GM21367 (cell line): Measurements from ENCODE around the gene ELP4.

Experiments
- ATAC-seq: cut with Tn5 transposase; IDR thresholded peaks from one replicate; pipeline ENCODE4 v1.9.1; 2021; ENCODE audit not compliant: unreplicated experiment

ELP4 gene

GRCh38 chr11:31821235-31821764, 311.7 kb downstream of the ELP4 start:
- no peak for ATAC-seq

- no peak for ATAC-seq
Observed at GRCh38 chr11:31821766-31822165, 312.2 kb downstream of the ELP4 start.

DNA sequence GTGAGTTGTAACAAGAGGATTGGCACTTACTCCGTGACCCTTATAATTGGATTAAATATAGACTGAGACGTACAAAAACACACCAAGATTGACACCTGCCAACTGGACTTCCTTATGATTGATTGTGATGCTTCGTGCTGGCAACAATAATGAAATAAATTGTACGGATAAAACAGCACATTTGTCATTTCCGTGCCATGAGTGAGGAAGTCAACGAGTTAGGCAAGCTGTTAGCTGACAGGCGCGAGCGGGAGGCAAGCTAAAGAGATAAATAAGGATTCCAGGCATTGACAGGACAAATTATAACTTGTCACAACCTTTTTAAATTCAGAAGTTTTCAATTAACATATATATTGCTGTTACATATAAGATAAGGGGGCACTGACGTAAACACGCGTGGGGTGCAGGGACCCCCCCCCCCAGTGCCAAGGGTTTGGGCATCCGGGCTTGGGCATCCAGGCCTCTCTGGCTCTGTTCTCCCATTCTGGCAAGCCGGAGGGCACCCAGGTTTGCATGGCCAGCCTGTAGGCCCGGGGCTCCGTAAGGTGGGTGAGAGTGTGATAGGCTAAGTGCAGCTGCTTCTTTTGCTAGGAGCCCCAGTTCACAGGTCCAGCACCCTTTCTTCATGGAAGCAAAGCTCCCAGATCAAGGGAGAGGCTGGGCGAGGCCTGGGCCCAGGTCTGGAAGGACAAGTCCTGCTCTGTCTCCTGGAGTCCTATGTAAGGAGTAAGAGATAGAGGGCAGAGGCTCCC, 312.8 kb downstream of the ELP4 start:
- ATAC-seq, result no peak

- ATAC-seq, result no peak
Observed at GRCh38 chr11:31822927-31823643, 313.5 kb downstream of the ELP4 start.

- no peak for ATAC-seq
Observed at GRCh38 chr11:31823644-31824331, 314.2 kb downstream of the ELP4 start.

GRCh38 chr11:31824332-31824878, 314.8 kb downstream of the ELP4 start:
- ATAC-seq, result no peak

DNA sequence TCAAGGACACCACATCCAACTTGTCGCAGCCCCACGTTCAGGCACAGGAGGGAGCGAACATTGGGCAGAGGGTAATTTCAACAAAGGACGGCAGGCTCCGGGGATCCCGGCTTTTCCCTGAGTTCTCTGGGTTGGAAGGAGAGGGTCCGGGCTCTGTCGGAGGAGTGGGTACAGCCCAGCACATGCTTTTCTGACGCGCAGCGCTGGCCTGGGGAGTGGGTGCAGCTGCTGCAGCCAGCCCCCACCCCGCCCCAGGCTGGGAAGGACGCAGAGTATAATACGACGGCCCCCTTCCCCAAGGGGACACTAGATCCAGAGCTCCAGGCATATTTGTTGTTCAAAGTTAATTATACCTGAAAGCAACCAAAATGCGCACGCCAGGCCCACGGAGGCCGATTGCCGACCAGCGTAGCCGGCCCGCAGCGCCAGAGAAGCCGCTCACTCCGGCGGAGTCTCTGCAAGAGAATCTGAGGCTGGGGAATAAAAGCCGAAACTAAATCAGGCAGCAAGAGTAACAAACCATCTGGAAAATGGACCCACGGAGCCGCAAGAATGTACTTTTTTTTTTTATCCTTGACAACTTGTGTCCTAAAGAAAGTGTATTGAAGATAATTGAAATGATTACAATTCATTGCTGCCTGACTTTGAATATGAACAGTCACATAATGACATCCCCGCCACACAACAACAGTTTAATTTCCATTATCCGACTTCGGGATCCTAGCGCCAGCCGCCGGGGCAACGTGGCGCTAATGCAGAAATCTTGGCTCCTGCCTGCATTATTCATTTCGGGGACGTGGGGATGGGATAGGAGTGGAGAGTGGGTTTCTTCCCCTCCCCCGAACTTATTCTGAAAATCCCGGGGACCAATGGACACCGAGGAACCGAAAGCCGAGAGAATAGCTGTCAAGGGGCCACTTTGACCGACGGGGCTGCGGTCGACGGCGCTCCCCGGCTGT, 315.6 kb downstream of the ELP4 start:
- ATAC-seq, result no peak

GRCh38 chr11:31825838-31826484, 316.4 kb downstream of the ELP4 start:
- ATAC-seq, result no peak

DNA sequence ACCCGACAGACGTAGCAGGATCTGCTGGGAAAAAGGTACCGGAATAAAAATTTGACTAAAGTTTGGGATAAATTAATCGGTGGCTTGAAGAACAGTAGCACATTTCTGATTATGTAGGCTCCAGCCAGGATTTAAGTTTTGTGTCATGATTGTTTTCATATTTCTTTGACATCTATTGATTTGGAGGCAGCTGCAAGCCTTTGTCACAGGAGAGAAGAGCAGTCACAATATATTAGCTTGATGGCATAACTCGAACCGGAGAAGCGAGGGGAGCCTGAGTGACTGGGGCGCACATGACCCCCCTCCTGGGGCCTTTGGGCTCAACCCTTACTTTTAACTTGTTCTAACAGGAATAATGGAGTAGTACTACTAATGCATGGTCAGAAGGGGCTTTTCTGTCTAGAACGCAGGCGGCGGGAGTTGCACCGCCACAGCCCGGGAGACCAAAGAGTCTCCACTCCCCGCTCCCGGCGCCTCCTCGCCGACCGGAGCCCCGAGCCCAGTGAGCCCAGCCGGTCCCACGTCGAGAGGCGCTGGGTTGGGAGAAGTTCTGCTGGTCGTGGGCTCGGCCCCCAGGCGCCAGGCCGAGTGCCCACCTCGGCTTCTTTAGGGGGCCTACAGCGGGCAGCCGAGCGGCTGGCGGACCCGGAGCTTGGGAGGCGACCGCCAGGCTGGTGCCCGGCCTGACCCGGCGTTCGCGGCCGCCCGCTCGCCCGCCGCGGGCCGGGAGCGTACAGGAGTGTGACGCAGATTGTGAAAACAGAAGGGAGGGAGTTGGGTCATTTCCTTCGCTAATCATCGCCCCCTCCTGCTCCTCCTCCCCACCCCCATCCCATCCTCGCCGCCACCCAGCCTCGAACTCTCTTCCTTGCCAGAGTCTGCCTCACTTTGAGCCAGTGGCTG, 317.2 kb downstream of the ELP4 start:
- no peak for ATAC-seq

DNA sequence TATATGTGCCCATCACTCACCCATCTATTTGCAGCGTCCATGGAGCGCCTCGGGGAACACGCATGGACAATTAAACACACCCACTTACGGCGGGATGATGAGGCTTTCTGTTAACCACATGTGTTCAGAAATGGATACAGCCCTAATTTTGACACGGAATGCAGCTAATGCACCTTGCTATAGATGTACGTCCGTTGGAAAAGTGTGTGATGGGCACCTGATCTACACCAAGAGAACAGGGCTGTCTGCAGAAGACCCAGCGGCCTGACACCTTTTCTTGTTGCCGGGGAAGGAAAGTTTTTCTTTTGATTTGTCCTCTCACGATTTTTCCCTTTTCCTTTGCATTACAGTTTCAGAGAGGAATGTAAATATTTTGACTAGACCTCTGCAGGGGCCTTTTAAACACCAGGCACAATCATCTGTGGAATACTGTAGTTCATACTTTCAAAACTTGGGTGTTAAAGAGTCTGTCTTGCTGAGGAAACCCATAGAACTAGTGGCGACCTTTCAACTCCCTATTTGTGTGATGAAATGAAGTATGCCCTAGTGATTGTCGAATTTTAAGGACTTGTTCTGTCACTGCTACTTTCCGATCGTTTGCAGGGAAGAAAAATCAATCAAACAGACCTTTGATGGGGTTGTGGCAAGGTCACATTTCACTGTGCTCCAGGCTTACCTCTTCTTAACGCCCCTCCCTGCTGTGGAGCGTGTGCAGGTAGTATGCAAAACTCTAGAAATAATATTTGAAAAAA, 318.1 kb downstream of the ELP4 start:
- no peak for ATAC-seq

- no peak for ATAC-seq
Observed at GRCh38 chr11:31828217-31828616, 318.6 kb downstream of the ELP4 start.

- ATAC-seq, result no peak
Observed at GRCh38 chr11:31830406-31830805, 320.8 kb downstream of the ELP4 start.

GRCh38 chr11:31834237-31834636, 324.7 kb downstream of the ELP4 start:
- ATAC-seq, result no peak
